Measurements from ENCODE around the gene KCP.

- no peak for TF ChIP-seq POLR2A (IDR thresholded peaks at IDR 0.05)
- TF ChIP-seq CTCF (IDR thresholded peaks at IDR 0.05), result no peak
Observed at GRCh38 chr7:128946936-128947830, 36.7 kb upstream of the KCP start.

Data from esophagus squamous epithelium (tissue), 4 donors.